Measurements from ENCODE around the gene RNF157. TPM values are rescaled to one million over a fixed set of nuclear protein-coding genes. Genes with fewer than 3 reads are reported as not detected.

RNF157 gene
- total and polyA plus RNA-seq, 8 donors = 0.79 to 11.1 (median 8.2) TPM

GRCh38 chr17:76173474-76173873 lies 66.8 kb downstream of the RNF157 start:
- DNase-seq = no peak
- no peak overlapping the region for H3K4me3 ChIP-seq
- H3K36me3 ChIP-seq = no peaks in the 10 kb centered on the region
- no peaks in the 10 kb centered on the region for H3K4me1 ChIP-seq
- ATAC-seq = no peak
- intact Hi-C loops (cut with DNase I) = no loop called here
- TF ChIP-seq CTCF (IDR thresholded peaks at IDR 0.05) = no peak
- no peak overlapping the region for H3K27ac ChIP-seq
- no peaks in the 10 kb centered on the region for H3K27me3 ChIP-seq
- no peaks in the 10 kb centered on the region for H3K9me3 ChIP-seq

GRCh38 chr17:76171706-76172105 lies 68.6 kb downstream of the RNF157 start:
- TF ChIP-seq CTCF (IDR thresholded peaks at IDR 0.05) = no peak
- intact Hi-C loops (cut with DNase I) = no loop called here
- no peak for DNase-seq
- H3K9me3 ChIP-seq = no peaks in the 10 kb centered on the region
- ATAC-seq = no peak
- H3K36me3 ChIP-seq = no peaks in the 10 kb centered on the region
- no peaks in the 10 kb centered on the region for H3K27me3 ChIP-seq
- H3K27ac ChIP-seq = no peak overlapping the region
- no peak overlapping the region for H3K4me3 ChIP-seq
- no peaks in the 10 kb centered on the region for H3K4me1 ChIP-seq

- H3K27ac ChIP-seq = no peak overlapping the region
- no peaks in the 10 kb centered on the region for H3K9me3 ChIP-seq
- intact Hi-C loops (cut with DNase I) = no loop called here
- TF ChIP-seq CTCF (IDR thresholded peaks at IDR 0.05) = no peak
- no peaks in the 10 kb centered on the region for H3K36me3 ChIP-seq
- ATAC-seq (no peak), DNase-seq (no peak)
- H3K4me1 ChIP-seq = no peaks in the 10 kb centered on the region
- H3K4me3 ChIP-seq = no peak overlapping the region
- H3K27me3 ChIP-seq = no peaks in the 10 kb centered on the region
These were observed 70.2 kb downstream of the RNF157 start for GRCh38 chr17:76170114-76170513.

- H3K4me3 ChIP-seq = no peak overlapping the region
- no peak for TF ChIP-seq CTCF (IDR thresholded peaks at IDR 0.05)
- intact Hi-C loops (cut with DNase I) = no loop called here
- H3K9me3 ChIP-seq = no peaks in the 10 kb centered on the region
- no peaks in the 10 kb centered on the region for H3K36me3 ChIP-seq
- ATAC-seq (no peak), DNase-seq (no peak)
- no peaks in the 10 kb centered on the region for H3K27me3 ChIP-seq
- no peak overlapping the region for H3K27ac ChIP-seq
- no peaks in the 10 kb centered on the region for H3K4me1 ChIP-seq
These were observed 73.4 kb downstream of the RNF157 start for GRCh38 chr17:76166906-76167305.

- TF ChIP-seq CTCF (IDR thresholded peaks at IDR 0.05) = no peak
- intact Hi-C loops (cut with DNase I) = no loop called here
- H3K9me3 ChIP-seq = no peaks in the 10 kb centered on the region
- no peaks in the 10 kb centered on the region for H3K36me3 ChIP-seq
- H3K27me3 ChIP-seq = no peaks in the 10 kb centered on the region
- ATAC-seq = no peak
- no peak overlapping the region for H3K4me3 ChIP-seq
- no peaks in the 10 kb centered on the region for H3K4me1 ChIP-seq
- no peak for DNase-seq
- H3K27ac ChIP-seq = no peak overlapping the region
These were observed 74.1 kb downstream of the RNF157 start for GRCh38 chr17:76166168-76166567.
